NOMO-1 treated with dmso at 0.1 percent for 144 hours (cell line): ENCODE measurements around the gene TUSC2.

Experiments used
- DNase-seq: peaks from one replicate; lab custom pipeline; 2025; ENCODE audit not compliant: unreplicated experiment; lab: John Stamatoyannopoulos, UW

TUSC2 gene

GRCh38 chr3:50337175-50337861 is 9.3 kb upstream of the TUSC2 start:
- DNase-seq, result peak; percentile 99

- DNase-seq, result no peak
Observed at GRCh38 chr3:50336452-50337174, 8.6 kb upstream of the TUSC2 start.

DNA sequence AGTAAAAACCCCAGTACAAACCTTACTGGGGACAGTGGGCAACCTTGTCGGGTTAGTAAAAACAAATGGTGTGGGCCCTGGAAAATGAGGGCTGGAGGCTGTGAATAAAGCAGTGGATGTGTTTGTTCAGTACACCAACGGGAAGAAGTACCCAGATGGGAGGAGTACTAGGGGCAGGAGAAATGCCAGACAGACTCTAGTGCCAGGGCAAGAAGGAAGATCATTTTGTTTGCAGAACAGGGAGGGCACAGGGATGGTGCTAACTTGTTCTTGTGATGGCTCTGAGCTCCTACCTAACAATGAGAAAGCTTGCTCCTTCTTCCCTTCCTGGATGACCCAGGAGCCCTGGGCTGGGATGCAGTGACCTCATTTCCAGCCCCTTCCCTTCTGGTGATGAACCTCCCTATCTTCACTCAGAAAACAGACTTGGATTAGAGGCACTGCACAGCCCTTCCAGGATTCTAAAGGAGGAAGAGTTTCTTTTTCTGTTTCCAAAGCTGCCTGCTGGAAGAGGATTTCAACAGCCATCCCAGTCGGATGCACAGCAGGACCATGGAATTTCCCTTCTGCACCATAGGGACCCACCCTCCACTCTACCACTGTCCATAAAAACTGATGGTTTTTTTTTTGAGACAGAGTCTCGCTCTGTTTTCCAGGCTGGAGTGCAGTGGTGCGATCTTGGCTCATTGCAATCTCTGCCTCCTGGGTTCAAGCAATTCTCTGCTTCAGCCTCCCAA is 6.5 kb upstream of the TUSC2 start:
- no peak for DNase-seq

GRCh38 chr3:50333744-50334328 is 5.8 kb upstream of the TUSC2 start:
- DNase-seq, result no peak

DNA sequence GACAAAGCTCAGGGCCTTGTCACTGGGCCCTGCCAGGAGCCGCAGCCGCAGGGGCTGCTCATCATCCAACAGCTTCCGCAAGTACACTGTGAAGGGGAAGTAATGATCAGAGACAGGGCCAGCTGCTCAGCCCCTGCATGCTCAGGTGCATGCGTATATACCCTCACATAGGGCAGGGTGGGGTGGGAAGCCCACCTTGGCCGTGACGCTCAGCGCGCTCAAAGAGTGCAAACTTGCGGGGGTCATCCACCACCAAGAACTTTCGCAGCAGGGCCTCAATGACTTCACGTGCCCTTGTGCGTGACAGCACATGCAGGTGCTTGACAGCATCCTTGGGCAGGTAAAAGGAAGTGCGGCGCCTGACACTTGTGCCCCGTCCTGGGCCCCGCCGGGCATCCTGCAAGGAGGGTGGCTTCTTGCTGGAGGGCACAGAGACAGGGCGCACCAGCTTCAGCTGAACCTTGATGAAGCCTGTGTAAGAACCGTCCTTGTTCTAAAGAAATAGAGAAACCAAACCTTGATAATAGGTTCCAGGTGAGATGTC is 3.4 kb upstream of the TUSC2 start:
- DNase-seq, result no peak

DNA sequence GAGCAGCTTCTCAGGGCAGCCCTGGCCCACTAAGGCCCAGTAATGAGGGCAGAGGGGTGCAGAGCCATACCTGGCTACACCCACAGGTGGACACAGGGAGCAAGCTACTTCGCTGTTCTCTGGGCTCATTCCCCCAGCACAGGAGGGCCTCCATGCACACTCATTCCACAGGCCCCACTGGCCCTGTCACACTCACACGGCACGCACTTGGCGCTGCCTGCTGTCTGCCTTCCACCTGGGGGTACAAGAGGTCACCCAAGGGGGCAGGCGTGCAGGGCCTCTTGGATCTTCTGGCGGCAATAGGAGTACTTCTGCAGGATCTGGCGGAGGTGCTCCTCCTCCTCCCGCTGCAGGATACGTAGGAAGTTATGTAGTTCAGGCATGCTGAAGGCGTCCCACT is 2.3 kb upstream of the TUSC2 start:
- DNase-seq, result no peak

- DNase-seq, result no peak
Observed at GRCh38 chr3:50327129-50327528, 894 bp downstream of the TUSC2 start.

GRCh38 chr3:50326182-50326541 is 1.9 kb downstream of the TUSC2 start:
- no peak for DNase-seq

- DNase-seq, result no peak
Observed at GRCh38 chr3:50325497-50326181, 2.4 kb downstream of the TUSC2 start.

GRCh38 chr3:50325113-50325480 is 2.9 kb downstream of the TUSC2 start:
- no peak for DNase-seq

- peak; percentile 46 for DNase-seq
Observed at GRCh38 chr3:50324351-50325112, 3.5 kb downstream of the TUSC2 start.

DNA sequence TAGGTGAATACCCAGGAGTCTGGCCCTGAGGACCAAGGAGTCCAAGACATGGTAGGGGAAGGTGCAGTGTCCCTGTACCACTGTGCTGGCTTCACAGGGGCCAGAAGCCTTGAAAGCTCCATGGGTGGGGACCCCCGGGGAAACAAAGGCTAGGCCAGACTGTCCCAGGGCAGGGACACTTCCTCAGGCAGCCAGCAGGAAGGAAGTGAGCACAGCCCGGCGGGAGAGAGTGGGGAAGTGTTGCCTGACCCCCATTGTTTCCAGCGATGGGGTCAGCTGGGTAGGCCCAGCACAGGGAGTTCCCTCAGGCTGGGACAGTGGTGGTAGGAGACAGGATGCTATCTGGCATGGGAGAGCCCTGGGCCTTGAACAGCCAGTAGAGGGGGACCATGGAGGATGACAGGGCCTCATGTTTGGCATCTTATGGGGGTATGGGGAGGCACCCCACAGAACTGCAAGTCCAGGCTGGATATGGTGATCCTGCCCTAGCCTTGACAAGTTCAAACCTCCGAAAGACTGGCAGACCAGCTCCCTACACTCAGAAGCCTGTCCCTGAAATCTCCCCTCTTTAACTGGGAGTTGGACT is 4.3 kb downstream of the TUSC2 start:
- DNase-seq, result no peak

GRCh38 chr3:50323092-50323600 is 4.9 kb downstream of the TUSC2 start:
- no peak for DNase-seq

GRCh38 chr3:50322386-50323091 is 5.5 kb downstream of the TUSC2 start, which contains the start of gene HYAL2:
Gene HYAL2, minus strand, starts transcription at chr3:50322745. Its CDS starts 2,256 bp downstream, at chr3:50320489.
- no peak for DNase-seq

GRCh38 chr3:50322115-50322385 is 6.0 kb downstream of the TUSC2 start:
- no peak for DNase-seq

DNA sequence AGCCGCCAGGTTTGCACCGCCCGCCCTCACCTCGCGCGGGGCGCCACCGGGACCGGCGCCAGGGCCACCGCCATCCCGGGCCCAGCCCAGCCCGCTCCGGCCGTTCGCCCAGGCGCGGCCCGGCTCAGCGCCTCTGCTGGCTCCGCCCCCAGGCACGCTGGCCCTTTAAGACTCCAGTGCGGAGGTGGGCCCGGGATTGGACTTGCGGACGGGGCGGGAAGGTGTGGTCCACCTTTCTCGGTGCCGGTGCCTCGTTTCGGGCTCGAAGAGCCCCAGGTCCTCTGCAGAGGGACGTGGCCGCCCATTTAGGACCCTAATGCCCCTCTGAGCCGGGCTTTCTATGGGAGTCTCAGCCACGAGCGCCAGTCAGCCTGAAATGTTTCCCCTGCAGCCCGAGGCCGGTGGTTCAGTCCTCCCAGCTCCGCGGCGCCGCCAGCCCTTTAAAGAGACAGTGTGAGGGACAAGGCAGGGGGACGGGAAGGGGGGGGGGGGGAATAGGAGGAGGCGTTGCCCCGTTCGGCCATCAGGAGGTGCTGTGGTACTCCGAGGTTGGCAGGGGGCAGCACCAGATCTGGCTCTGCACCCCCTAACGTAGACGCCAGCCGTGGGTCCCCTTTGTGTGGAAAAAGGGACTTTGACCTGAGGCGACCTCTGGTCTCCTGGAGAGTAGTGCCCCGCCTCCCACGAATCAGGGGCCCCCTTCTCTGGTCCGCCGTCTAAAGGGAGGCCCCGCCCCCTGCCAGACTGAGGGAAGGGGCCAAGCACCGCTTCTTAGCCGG is 6.5 kb downstream of the TUSC2 start:
- DNase-seq, result peak; percentile 87

- no peak for DNase-seq
Observed at GRCh38 chr3:50320853-50321335, 7.1 kb downstream of the TUSC2 start.
